BLaER1 treated with 17β-estradiol and CSF1 and Interleukin-3, amounts not matched to agents 10 nM and 100 nM (cell line): ENCODE results near the gene BACH1.
A peak's percentile ranks its signal among the peaks of the same experiment; 100 is the strongest.

Source experiments
- H3K27ac ChIP-seq, 11 experiments: shearing (Covaris generic); formaldehyde crosslinking; 2 replicates each; pipeline ENCODE4 v1.8.1; 2022
- H3K27me3 ChIP-seq, 11 experiments: shearing (Covaris generic); formaldehyde crosslinking; 2 replicates each; pipeline ENCODE4 v1.8.1; 2022
- H3K36me3 ChIP-seq, 11 experiments: shearing (Covaris generic); formaldehyde crosslinking; 2 replicates each; pipeline ENCODE4 v1.8.1; 2022
- H3K4me1 ChIP-seq, 10 experiments: shearing (Covaris generic); formaldehyde crosslinking; 2 replicates each; pipeline ENCODE4 v1.8.1; 2022
- H3K4me2 ChIP-seq, 11 experiments: shearing (Covaris generic); formaldehyde crosslinking; 2 replicates each; pipeline ENCODE4 v1.8.1; 2022
- H3K4me3 ChIP-seq, 10 experiments: shearing (Covaris generic); formaldehyde crosslinking; 2 replicates each; pipeline ENCODE4 v1.8.1; 2022
- H3K9ac ChIP-seq, 11 experiments: shearing (Covaris generic); formaldehyde crosslinking; 2 replicates each; pipeline ENCODE4 v1.8.1; 2022
- H3K9me3 ChIP-seq, 11 experiments: shearing (Covaris generic); formaldehyde crosslinking; replicated peaks in 1 of 11; 2 replicates each; pipeline ENCODE4 v1.8.1; 2022
- H4K20me1 ChIP-seq, 11 experiments: shearing (Covaris generic); formaldehyde crosslinking; 2 replicates each; pipeline ENCODE4 v1.8.1; 2022
- Cebpa-rat ChIP-seq, 11 experiments: shearing (Covaris generic); IDR thresholded peaks; 2 replicates each; pipeline ENCODE4 v1.8.1; 2022

Gene BACH1

DNA sequence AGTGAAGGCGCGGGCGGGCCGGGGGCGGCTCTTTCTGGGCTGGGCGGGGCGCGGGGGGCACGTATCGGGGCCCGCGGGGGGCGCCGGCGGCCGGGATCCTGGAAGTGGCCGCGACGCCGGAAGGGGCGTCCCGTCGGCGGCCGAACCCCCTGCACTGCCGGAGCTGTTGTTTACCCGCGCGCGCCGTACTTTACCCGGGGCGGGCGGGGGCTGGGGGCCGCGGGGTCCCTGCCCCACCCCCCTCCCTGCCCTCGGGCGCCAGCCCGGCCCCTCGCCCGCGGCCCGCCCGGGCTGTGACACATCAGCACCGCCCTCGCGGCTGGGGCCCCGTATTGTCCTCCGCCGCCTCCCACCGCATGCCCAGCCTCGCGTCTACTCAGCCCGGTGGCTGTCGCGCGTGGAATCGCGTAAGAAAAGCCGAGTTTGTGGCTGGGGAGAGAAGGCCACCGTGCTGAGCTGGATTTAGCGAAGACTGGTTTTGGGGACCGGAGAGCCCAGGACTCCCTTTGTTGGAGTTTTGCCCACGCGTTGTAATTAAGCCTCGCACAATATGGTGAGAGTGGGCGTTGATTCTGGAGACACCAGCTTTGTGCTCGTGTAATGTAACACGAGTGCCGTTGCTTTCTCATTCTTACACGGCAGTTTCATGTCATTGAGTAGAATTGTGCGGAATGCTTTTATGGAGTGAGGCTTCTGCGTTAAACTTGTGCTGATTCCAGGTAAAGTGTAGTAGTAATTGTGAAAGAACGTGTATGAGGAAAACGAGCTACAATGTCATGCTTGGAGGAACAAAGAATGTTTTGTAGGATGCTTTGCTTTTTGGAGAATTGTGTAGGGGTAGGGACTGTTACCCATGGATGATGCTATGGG is 559 bp downstream of the BACH1 start:
- Histone ChIP-seq H3K4me2 (peak overlapping the region; percentile 86 to 94 (median 88)), H3K27ac (peak overlapping the region; percentile 93 to 99 (median 95)), H3K4me1 (peaks cover 45 to 78% (median 56%) of the 10 kb centered on the region in 10 experiments), H3K36me3 (peaks cover 0 to 59% (median 8%) of the 10 kb centered on the region in 11 experiments; a peak in 11 of 22 replicates), H3K4me3 (peak overlapping the region; percentile 77 to 92 (median 84)), H3K9me3 (peaks cover 10 to 36% (median 31%) of the 10 kb centered on the region in 11 experiments), H4K20me1 (peaks cover 34 to 50% (median 45%) of the 10 kb centered on the region in 11 experiments), H3K27me3 (no peaks in the 10 kb centered on the region), H3K9ac (peak overlapping the region; percentile 89 to 99 (median 95))
- no peak for TF ChIP-seq Cebpa-rat (IDR thresholded peaks at IDR 0.05)

DNA sequence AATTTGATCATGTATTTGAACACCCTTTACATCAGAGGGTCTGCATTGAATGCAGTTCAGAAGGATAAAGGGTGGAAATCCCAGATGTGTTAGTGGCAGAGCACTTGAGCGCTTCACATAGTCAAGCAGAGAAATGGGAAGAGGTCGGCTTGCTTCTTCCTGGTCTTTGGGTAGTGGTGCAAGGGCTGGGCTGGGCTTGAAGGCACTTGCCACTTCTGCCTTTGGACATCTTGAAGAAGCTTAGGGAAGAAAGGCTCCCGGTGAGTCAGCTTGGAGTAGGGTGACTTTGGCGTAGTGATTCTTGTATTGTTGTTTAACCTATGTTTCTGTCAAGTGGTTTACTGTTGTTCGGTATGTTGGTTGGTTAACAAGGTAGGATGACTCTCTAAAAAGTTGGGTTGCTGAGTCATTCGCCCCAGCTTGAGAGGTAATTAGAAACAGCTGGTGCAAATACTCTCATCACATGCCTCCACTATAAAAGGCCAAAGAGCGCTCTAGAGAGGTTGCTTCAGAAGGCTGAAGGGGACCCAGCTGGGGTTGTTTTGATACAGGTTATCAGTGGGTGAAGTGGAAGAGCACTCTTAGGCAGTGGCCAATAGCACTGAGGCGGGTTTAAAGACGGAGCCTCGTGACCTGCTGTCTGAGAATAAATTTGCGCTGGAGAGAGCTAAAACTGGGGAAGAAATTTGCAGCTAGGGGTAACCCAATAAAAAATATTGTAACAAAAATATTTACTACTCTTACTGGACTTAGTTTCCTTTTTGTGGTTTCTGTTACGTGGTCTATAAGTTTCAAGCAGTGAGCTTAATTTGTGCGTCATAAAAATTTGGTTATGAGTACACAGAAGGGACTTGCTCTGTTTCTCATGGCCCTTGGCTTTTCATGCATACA is 1.4 kb downstream of the BACH1 start:
- peak overlapping the region; percentile 77 to 92 (median 84) for H3K4me3 ChIP-seq
- TF ChIP-seq Cebpa-rat (IDR thresholded peaks at IDR 0.05): no peak
- peak overlapping the region; percentile 86 to 94 (median 88) for H3K4me2 ChIP-seq
- H3K36me3 ChIP-seq: peaks cover 0 to 65% (median 8%) of the 10 kb centered on the region in 11 experiments; a peak in 14 of 22 replicates
- peaks cover 8 to 30% (median 27%) of the 10 kb centered on the region in 11 experiments for H3K9me3 ChIP-seq
- no peaks in the 10 kb centered on the region for H3K27me3 ChIP-seq
- peaks cover 41 to 59% (median 54%) of the 10 kb centered on the region in 11 experiments for H4K20me1 ChIP-seq
- H3K4me1 ChIP-seq: peaks cover 46 to 78% (median 57%) of the 10 kb centered on the region in 10 experiments
- H3K9ac ChIP-seq: peak overlapping the region; percentile 89 to 99 (median 95)
- peak overlapping the region; percentile 93 to 99 (median 95) for H3K27ac ChIP-seq

GRCh38 chr21:29300807-29301138 is 2.1 kb downstream of the BACH1 start:
- peak overlapping the region; percentile 77 to 92 (median 84) for H3K4me3 ChIP-seq
- peak overlapping the region; percentile 89 to 99 (median 95); a peak in 21 of 22 replicates for H3K9ac ChIP-seq
- no peak for TF ChIP-seq Cebpa-rat (IDR thresholded peaks at IDR 0.05)
- peaks cover 2 to 24% (median 21%) of the 10 kb centered on the region in 11 experiments; a peak in 21 of 22 replicates for H3K9me3 ChIP-seq
- H3K36me3 ChIP-seq: peaks cover 6 to 65% (median 10%) of the 10 kb centered on the region in 11 experiments; a peak in 15 of 22 replicates
- H3K4me2 ChIP-seq: peak overlapping the region; percentile 86 to 94 (median 88)
- H3K27me3 ChIP-seq: no peaks in the 10 kb centered on the region
- H3K4me1 ChIP-seq: peaks cover 49 to 78% (median 60%) of the 10 kb centered on the region in 10 experiments
- peak overlapping the region; percentile 93 to 99 (median 95); a peak in 21 of 22 replicates for H3K27ac ChIP-seq
- peaks cover 45 to 65% (median 60%) of the 10 kb centered on the region in 11 experiments for H4K20me1 ChIP-seq

DNA sequence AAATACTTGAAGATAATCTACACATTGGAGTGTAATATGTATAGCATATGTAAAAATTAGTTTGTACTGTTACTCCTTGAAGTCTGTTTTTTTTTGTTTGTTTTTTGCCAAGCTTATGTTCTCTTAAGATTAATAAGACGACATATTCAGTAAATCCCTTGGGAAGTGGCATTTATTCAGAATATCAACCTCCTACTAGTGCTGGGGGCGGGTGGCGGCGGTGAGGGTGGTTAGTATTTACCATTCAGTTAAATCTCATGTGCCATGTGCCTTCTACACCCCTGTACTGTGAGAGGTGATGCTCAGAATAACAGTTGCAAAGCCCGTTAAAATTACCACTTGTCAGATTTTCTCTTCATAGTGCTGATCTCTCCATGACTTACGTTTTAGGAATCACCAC is 3.0 kb downstream of the BACH1 start:
- peaks cover 0 to 15% (median 12%) of the 10 kb centered on the region in 11 experiments; a peak in 16 of 22 replicates for H3K9me3 ChIP-seq
- peak overlapping the region in 3 of 11 experiments; percentile 97 to 99 (median 98); a peak in 7 of 22 replicates for H3K9ac ChIP-seq
- H3K36me3 ChIP-seq: peaks cover 8 to 67% (median 17%) of the 10 kb centered on the region in 11 experiments; a peak in 17 of 22 replicates
- H3K27ac ChIP-seq: peak overlapping the region in 4 of 11 experiments; percentile 95 to 99 (median 98); a peak in 7 of 22 replicates
- H3K27me3 ChIP-seq: no peaks in the 10 kb centered on the region
- H3K4me1 ChIP-seq: peaks cover 59 to 78% (median 68%) of the 10 kb centered on the region in 10 experiments
- peak overlapping the region in 5 of 10 experiments; percentile 84 to 92 (median 84); a peak in 10 of 20 replicates for H3K4me3 ChIP-seq
- no peak for TF ChIP-seq Cebpa-rat (IDR thresholded peaks at IDR 0.05)
- H3K4me2 ChIP-seq: peak overlapping the region; percentile 86 to 94 (median 88)
- H4K20me1 ChIP-seq: peaks cover 45 to 75% (median 69%) of the 10 kb centered on the region in 11 experiments

DNA sequence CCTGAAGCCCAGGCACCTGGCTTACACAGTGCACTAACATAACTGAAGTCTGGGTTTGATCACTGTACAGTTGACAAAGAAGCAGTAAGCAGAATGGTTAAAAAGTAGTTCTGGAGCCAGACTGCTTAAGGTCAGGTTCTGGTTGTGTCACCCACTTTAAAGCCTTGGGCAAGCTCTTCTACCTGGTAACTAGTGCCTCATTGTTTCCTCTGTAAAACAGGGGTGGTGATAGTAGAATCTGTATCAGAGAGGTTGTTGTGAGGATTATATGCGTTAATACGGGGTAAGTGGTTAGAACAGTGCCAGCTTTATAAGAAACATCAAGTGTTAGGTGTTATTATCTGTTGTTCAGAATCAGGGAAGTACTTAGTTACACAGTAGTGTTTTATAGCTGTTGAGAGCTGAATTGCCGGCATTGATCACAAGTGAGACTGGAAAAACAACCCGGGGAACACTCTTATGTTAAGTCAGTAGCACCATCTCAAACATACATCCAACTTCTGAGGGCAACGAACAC is 3.7 kb downstream of the BACH1 start:
- Histone ChIP-seq H3K27me3 (no peaks in the 10 kb centered on the region), H3K27ac (peak overlapping the region in 4 of 11 experiments; percentile 40 to 99 (median 97); a peak in 8 of 22 replicates), H3K4me1 (peaks cover 59 to 79% (median 76%) of the 10 kb centered on the region in 10 experiments), H3K36me3 (peaks cover 12 to 67% (median 19%) of the 10 kb centered on the region in 11 experiments; a peak in 16 of 22 replicates), H3K4me3 (peak overlapping the region in 4 of 10 experiments; percentile 84 to 92 (median 84); a peak in 9 of 20 replicates), H3K9me3 (peaks cover 0 to 8% (median 5%) of the 10 kb centered on the region in 11 experiments; a peak in 12 of 22 replicates), H4K20me1 (peaks cover 51 to 82% (median 77%) of the 10 kb centered on the region in 11 experiments), H3K9ac (peak overlapping the region in 5 of 11 experiments; percentile 13 to 99 (median 97); a peak in 7 of 22 replicates), H3K4me2 (peak overlapping the region; percentile 0 to 94 (median 88); a peak in 18 of 22 replicates)
- no peak for TF ChIP-seq Cebpa-rat (IDR thresholded peaks at IDR 0.05)

GRCh38 chr21:29303288-29303687 is 4.6 kb downstream of the BACH1 start:
- peaks cover 57 to 90% (median 85%) of the 10 kb centered on the region in 11 experiments for H4K20me1 ChIP-seq
- H3K27ac ChIP-seq: peak overlapping the region in 3 of 11 experiments; percentile 95 to 99 (median 99); a peak in 7 of 22 replicates
- no peaks in the 10 kb centered on the region; a peak in 3 of 22 replicates for H3K9me3 ChIP-seq
- peak overlapping the region in 6 of 11 experiments; percentile 4 to 92 (median 86); a peak in 9 of 22 replicates for H3K4me2 ChIP-seq
- peaks cover 61 to 79% (median 77%) of the 10 kb centered on the region in 10 experiments for H3K4me1 ChIP-seq
- H3K27me3 ChIP-seq: no peaks in the 10 kb centered on the region
- TF ChIP-seq Cebpa-rat (IDR thresholded peaks at IDR 0.05): no peak
- H3K4me3 ChIP-seq: peak overlapping the region in 3 of 10 experiments; percentile 84 to 92 (median 85); a peak in 7 of 20 replicates
- H3K36me3 ChIP-seq: peaks cover 12 to 71% (median 19%) of the 10 kb centered on the region in 11 experiments; a peak in 16 of 22 replicates
- peak overlapping the region in 3 of 11 experiments; percentile 97 to 99 (median 98); a peak in 6 of 22 replicates for H3K9ac ChIP-seq

GRCh38 chr21:29304597-29304996 is 5.9 kb downstream of the BACH1 start:
- no peaks in the 10 kb centered on the region for H3K27me3 ChIP-seq
- TF ChIP-seq Cebpa-rat (IDR thresholded peaks at IDR 0.05): no peak
- H3K27ac ChIP-seq: peak overlapping the region in 5 of 11 experiments; percentile 24 to 99 (median 75); a peak in 8 of 22 replicates
- peak overlapping the region in 4 of 11 experiments; percentile 6 to 99 (median 98); a peak in 7 of 22 replicates for H3K9ac ChIP-seq
- H3K4me1 ChIP-seq: peaks cover 64 to 91% (median 80%) of the 10 kb centered on the region in 10 experiments
- peaks cover 17 to 84% (median 26%) of the 10 kb centered on the region in 11 experiments; a peak in 21 of 22 replicates for H3K36me3 ChIP-seq
- peak overlapping the region; percentile 1 to 92 (median 58); a peak in 20 of 22 replicates for H3K4me2 ChIP-seq
- peaks cover 57 to 100% (median 96%) of the 10 kb centered on the region in 11 experiments for H4K20me1 ChIP-seq
- H3K9me3 ChIP-seq: peaks cover 0 to 13% (median 9%) of the 10 kb centered on the region in 11 experiments; a peak in 18 of 22 replicates
- H3K4me3 ChIP-seq: peak overlapping the region in 3 of 10 experiments; percentile 84 to 92 (median 85); a peak in 5 of 20 replicates
